Pericardium fibroblast (primary cell): ENCODE data around the gene TMEM25. TPM values are rescaled to one million over a fixed set of nuclear protein-coding genes. Genes with fewer than 3 reads are reported as not detected.

Experiments
- total RNA-seq: library from RNA; depleted of rRNA; stranded (reverse); fragments of >200 nt; gene quantifications from 2 replicates; pipeline ENCODE4 v1.2.3, GENCODE V29; 2015

TMEM25 gene
- total RNA-seq, result 10.3 and 13.1 TPM in 2 replicates

DNA sequence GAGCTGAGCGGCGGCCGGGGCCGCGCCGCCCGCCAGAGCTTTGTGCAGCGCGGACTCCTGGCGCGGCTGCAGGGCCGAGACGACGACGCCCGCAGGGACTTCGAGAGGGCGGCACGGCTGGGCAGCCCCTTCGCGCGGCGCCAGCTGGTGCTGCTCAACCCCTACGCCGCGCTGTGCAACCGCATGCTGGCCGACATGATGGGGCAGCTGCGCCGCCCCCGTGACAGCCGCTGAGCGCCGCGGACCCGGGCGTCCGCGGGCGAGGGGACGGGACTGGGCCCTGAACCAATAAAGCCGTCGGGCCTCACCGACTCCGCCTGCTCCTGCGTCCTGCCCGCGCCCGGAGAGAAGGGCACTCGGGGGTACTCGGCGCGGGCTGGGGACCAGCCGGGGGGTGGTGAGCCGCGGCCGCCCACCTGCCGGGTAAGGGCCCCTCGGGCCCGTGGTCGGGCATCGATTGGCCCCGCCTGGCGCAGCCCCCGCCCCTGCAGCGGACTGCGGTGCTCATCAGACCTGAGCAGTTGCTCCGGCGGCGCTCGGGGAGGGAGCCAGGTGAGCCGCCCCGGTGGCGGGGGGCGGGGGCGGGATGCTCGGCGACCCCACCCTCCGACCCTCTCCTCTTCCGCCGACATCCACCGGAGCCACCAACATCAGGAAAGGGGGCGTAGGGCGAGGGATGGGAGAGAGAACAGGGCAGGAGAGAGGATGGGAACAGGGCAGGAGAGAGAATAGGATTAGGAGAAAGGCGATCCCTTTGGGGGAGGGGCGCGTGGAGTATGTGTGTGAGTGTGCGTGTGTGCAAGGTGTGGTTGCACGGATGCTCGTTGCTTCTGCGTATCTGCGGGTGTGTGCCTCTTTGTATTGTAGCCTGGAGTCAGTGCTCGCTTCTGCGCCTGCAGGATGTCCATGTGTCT, at the start of gene TMEM25:
Gene TMEM25 (plus strand): TSS at position 510 of the 914 bp plus-strand sequence. CDS start 610 bp downstream, outside the sequence.

DNA sequence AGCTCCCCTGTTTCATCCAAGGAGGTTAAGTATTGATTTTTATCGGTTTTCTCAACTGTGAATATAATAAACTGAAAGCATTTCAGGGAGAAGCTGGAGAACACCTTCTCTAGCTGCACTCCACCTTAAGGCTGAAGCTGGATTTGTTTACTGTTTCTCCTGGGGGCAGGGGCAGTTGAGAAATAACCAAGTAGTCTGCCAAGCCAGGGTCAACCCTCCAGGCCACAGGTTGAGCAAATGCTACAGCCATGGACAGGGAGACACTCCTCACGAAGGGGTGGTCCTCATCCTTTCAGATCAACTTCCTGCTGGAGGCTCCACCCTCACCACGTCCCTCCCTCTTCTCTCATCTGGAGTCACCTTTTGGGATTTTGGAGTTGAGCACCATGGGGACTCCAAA, 3.9 kb upstream of the TMEM25 start, which contains the start of gene TTC36:
Gene TTC36 (plus strand): TSS at position 366 of the 400 bp plus-strand sequence. CDS start 21 bp downstream, at position 387.

DNA sequence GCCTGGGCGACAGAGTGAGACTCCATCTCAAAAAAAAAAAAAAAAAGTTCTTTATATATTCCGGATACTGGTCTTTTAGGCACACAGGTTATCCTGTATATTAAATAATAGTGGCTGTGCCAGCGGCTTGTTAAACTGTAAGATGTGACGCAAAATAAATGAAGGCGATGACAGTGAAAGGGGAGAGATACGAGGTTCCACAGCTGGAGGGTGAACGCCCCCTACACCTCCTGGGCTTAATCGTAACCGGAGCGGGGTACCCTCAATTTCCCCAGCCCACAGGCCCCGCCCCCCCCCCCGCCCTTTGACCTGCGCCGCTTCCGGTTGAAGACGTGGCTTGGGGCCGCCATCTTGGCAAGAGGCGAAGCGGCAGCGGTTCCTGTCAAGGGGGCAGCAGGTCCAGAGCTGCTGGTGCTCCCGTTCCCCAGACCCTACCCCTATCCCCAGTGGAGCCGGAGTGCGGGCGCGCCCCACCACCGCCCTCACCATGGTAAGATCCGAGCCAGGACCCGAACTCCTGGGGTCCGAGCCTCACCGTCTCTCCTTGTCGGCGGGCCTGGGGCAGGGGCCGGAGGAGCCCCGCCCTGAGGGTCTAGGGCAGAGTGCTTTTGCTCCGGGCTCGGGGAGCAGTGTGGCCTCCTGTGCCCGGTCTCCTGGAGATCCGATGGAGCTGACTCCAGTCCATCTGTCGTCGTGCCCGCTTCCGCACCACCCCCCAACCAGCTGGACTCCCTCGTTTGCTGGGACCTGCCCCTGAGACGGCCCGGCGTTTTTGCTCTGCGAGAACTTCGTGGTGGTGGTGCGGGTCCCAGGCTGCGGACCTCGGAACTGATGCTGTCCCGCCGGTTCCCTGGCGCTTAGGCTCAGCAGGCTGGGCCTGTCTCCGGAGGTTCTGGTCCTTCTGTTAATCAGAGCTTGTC, 41.3 kb downstream of the TMEM25 start, which contains the start of gene ARCN1:
Gene ARCN1 (plus strand): TSS at position 349 of the 920 bp plus-strand sequence. CDS start 139 bp downstream, at position 488.

Other genes starting within 250 kb of the TMEM25 start
- not detected in 2 replicates for gene CD3E, start 226.5 kb upstream of the TMEM25 start, total RNA-seq
- not detected in 2 replicates for gene CD3D, start 188.5 kb upstream of the TMEM25 start, total RNA-seq
- gene CD3G, start 186.8 kb upstream of the TMEM25 start, total RNA-seq, result not detected in 2 replicates
- 29.8 and 30.5 TPM in 2 replicates for gene UBE4A, start 171.6 kb upstream of the TMEM25 start, total RNA-seq
- 46.9 and 55.3 TPM in 2 replicates for gene ATP5MG, start 129.6 kb upstream of the TMEM25 start, total RNA-seq
- 8.8 and 15.6 TPM in 2 replicates for gene KMT2A, start 94.7 kb upstream of the TMEM25 start, total RNA-seq
- 0.26 TPM in 1 of 2 replicates, not detected in the other for gene TTC36, start 3.7 kb upstream of the TMEM25 start, total RNA-seq
- gene IFT46, start 34.7 kb downstream of the TMEM25 start, total RNA-seq, result 17.7 and 30.9 TPM in 2 replicates
- 108 and 141 TPM in 2 replicates for gene ARCN1, start 41.2 kb downstream of the TMEM25 start, total RNA-seq
- gene PHLDB1, start 76.4 kb downstream of the TMEM25 start, total RNA-seq, result 100 and 124 TPM in 2 replicates
- gene TREH, start 148.5 kb downstream of the TMEM25 start, total RNA-seq, result not detected in 2 replicates